Frontal cortex (tissue), 4 donors: ENCODE measurements around the gene BMI1. TPM values are rescaled to one million over a fixed set of nuclear protein-coding genes. Genes with fewer than 3 reads are reported as not detected.
A peak's percentile ranks its signal among the peaks of the same experiment; 100 is the strongest.
"Not testable (repeated sequence)": the region's sequence is repeated elsewhere in the genome, so short reads cannot be mapped to it uniquely, and the experiment has no call there.

ENCODE experiments used
- DNase-seq, 2 donors: peaks; one replicate each; pipeline ENCODE4 v3.0.0; 2012; ENCODE audit warnings: low spot score in 2 of 2
- FAIRE-seq: peaks from 2 replicates; lab custom pipeline; 2012; peaks lifted over from hg19 to GRCh38; lab: Jason Lieb, UNC
- total RNA-seq: library from RNA; depleted of rRNA; stranded (reverse); fragments of >200 nt; gene quantifications from one replicate; pipeline ENCODE4 v1.2.3, GENCODE V29; 2014
- donor health status: control.
- donor health status: control.
- donor health status: control.

The BMI1 gene
- total RNA-seq: 129 TPM

DNA sequence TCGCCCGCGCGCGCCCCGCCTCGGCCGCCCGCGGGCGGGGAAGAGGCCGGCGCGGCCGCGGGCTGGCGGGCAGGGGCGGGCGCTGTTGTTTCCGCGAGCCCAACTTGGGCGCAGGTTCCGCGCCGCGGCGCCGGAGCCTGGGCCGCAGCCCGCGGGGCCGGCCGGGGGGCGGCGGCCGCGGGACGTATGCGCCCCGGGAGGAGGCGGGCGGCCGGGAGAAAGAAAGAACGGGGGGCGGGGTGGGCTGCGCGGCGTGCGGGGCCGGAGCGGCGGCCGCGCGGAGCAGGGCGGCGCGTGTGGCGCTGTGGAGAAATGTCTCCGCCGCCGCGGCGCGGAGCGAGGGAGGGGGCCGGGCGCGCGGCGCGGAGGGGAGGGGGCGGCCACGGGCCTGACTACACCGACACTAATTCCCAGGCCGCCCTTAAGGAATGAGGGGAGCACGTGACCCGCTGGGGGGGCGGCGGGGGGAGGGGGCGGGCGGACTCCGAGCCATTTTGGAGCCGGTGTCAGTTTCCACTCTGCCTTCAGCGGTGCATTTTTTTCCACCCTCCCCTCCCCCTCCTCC, at the start of gene BMI1:
TSS of gene BMI1 (plus strand) at position 509 of the 565 bp plus-strand sequence. CDS start 5,351 bp downstream, outside the sequence.
- FAIRE-seq (no peak), DNase-seq (peak; percentile 89 to 94)

DNA sequence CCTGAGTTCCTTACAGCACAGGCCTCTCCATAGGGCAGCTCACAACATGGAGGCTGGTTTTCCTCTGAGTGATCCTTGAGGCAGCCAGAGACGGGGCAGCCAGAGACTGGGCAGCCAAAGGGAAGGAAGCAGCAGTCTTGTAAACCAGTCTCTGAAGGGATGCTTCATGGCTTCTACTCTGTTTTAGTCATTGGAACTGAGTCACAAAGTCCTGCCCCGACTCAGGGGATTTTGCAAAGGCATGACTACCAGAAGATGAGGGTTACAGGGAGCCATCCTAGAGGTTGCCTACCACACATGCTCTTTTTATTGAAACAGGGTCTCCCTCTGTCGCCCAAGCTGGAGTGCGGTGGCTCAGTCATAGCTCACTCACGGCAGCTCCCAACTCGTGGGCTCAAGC, 49.1 kb upstream of the BMI1 start:
- FAIRE-seq (no peak), DNase-seq (no peak)

DNA sequence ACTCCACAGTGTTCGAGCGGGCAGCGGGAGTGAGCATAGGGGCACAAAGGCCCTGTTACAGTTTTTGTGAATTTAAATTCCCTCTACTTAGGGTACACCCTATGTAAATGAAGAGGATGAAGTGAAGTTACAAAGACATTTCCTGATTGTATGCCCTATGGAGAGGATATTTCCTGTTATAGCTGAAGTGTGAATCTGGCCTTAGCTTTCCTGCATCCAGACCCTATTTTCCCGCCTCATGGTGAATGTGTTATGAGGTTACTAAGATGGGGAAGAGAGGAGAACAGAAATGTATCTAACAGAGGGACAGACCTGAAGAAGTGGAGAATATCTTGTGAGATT, 42.5 kb upstream of the BMI1 start:
- DNase-seq (no peak), FAIRE-seq (no peak)

DNA sequence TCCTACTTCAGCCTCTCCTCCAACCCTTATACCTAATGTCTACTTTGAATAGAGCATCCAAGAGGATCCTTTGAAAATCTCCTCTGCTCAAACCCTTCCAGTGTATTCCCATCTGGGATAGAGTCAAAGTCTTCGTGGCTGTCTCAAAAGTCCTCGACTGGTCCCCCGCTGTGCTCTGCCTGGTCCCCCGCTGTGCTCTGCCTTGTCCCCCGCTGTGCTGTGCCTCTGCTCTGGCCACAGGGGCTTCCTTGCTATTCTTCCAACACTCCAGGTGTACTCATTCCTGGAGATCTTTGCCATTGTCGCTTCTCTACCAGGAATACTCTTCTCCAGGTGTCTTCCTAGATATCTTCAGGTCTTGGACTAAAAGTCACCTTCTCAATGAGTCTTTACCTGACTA, 40.8 kb upstream of the BMI1 start:
- FAIRE-seq: no peak

DNA sequence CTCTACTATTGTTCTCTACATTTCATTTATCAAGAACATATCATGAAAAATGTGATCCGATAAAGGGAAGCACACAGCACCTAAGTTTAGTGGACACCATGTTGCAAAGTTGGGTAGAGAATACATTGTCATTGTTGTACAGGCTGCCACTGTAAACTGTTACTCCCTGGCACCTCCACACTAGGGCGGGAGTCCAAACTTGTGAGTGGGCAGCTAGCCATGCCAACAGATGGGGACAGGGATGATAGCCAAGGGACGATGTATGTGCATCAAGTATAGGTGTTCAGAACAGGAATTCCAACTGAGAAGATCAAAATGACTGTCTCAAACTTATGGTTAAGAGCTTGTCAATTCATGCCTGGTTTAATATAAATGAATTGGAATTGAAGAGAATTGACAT, 35.8 kb upstream of the BMI1 start:
- DNase-seq (no peak), FAIRE-seq (no peak)

More for the DNA sequence above, 40.8 kb upstream of the BMI1 start:
- no peak for DNase-seq

DNA sequence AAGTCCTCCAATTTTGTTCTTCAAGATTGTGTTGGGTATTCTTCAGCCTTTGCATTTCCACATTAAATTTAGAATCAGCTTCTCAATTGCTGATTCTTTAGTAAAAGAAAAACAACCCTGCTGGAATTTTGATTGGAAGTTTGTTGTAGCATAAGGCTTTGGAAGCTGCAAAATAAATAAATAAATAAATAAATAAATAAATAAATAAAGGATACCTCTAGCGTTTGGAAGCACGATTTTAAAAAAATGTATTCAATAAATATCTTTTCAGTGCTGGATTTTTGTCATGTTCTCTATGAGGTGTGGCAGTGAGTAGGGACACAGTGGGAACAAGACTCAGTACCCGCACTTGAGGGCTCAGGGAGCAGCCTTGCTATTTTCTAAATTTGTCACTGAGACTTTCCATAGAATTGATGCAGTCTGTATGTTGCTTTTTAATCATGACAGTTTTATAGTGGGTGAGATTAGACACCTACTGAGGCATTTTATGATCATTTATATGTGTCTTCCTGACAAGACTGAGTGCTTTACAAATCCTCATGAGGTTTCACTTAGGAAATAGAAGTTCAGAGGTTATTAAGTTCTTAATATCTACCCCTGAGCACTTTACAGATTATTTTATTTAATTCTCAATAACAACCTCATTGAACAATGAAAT, 27.0 kb upstream of the BMI1 start:
- no peak for FAIRE-seq

DNA sequence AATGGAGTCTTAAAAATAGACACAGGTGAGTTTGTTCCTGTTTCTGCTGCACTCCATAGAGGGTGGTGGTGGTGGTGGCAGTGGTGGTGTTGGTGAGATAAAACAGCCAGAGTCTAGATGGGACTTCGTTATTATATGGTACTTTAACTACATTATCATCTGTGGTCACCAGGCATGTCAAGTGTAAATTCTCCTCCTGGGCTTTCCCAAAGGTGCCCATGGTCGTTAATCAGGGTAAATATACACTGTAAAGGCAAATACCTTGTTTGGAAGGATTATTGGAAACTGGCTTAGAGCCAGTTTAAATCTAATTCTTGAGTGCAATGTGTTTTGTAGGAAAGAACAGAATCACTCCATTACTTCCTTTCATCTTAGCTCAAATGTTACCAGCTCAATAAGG, 26.2 kb upstream of the BMI1 start:
- FAIRE-seq: no peak

More for the DNA sequence above, 27.0 kb upstream of the BMI1 start:
- DNase-seq: no peak

DNA sequence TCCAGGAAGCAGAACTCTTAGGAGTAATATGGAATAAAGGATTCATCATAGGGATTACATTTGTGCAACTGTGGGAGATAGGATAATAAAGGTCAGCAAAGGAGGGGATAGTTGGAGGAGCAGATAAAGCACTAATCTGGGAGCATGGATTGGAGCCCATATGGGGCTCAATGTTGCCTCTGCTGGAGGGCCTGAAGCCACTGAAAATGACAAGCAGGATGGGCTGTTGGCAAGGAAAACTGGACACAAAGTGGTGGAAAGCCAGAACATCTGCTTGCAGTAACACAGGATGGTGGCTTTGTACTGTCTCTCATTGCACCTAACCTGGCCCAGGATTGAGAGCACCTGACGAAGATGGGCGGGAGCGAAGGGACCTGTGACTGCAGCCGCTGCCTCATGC, 19.7 kb upstream of the BMI1 start:
- FAIRE-seq (no peak), DNase-seq (no peak)

More for the DNA sequence above, 26.2 kb upstream of the BMI1 start:
- no peak for DNase-seq

DNA sequence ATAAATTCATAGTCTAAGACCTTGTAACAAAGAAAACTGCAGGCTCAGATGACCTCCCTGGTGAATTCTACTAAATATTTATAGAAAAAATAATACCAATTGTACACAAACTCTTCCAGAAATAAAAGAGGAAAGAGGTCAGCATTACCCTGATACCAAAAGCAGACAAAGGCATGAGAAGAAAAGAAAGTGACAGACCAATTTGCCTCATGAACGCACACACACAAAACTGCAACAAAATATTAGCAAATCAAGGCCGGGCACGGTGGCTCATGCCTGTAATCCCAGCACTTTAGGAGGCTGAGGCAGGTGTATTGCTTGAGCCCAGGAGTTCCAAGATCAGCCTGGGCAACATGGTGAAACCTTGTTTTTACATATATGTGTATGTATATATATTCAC, 17.4 kb upstream of the BMI1 start:
- FAIRE-seq (no peak), DNase-seq (no peak)

DNA sequence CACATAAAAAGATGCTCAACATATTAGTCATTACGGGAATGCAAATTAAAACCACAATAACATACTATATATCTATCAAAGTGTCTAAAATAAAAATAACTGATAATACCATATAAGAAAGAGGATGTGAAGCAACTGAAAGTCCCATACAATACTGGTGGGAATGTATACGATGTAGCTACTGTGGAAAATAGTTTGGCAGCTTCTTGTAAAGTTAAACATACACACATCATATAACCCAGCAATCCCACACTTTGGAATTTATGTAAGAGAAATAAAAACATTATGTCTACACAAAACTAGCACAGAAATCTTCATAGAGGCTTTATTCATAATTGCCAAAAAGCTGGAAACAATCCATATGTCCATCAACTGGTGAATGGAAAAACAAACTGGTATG, 15.2 kb upstream of the BMI1 start:
- no peak for FAIRE-seq
- DNase-seq: no peak

DNA sequence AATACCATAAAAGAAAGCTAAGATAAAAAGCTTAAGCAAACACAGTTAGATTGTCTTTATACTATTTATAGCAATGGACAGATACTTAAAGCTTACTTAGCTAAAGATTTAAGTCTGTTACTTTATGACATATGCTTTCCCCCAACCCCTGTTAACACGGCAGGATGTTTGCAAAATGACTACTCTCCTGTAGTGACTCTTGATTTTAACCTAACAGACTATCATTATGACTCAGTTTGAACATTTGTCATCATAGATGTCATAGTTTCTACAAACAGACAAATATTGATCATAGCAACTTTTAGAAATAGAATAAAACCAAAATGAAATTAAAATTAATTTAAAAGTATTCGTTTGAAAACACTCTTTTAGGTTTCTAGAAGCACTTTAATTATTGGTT, 12.5 kb upstream of the BMI1 start:
- no peak for FAIRE-seq
- no peak for DNase-seq

DNA sequence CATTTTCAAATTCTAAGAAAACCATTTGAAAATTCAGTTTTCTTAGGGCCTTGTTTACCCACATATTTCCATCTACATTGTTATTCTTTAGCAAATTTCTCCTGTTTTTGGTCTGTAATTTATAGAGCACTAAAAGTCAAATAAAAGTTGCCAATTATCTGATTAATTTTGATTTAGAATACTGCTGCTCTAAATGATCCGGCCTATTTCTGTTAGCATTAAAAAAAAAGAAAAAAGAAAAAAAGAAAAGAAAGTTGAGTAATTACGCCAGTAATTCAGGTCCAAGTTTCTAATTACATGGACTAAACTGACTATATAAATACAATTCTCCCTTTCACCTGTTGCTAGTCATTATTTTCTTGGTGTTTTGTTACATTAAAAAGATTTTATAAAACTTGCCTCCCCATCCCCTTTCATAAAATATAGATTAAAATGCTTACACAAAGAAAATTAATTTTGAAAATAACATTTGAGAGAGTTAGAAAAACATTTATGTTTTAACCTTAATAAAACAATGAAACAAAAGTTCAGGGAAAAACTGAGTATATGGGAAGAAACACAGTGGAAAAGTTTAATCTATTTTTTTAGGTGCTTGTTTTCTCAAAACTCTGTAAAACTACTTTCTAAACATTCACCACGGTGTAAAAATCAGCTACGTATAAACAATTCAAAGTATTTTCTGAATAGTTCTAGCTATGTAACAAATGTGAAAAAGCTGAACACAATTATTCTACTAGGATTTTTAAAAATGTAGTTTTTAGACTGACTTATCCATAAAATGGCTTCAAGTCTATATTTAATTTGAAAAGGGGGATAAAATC, 11.5 kb upstream of the BMI1 start:
- FAIRE-seq (peak; percentile 64), DNase-seq (no peak)

DNA sequence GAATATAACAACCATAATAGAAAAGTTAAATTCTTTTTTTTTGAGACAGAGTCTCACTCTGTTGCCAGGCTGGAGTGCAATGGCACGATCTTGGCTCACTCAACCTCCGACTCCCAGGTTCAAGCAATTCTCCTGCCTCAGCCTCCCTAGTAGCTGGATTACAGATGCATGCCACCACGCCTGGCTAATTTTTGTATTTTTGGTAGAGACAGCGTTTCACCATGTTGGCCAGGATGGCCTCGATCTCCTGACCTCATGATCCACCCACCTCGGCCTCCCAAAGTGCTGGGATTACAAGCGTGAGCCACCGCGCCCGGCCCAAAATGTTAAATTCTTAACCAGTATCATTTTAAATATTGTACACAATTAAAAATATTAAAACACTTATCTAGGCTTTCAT, 10.9 kb upstream of the BMI1 start:
- not testable (repeated sequence) for FAIRE-seq

DNA sequence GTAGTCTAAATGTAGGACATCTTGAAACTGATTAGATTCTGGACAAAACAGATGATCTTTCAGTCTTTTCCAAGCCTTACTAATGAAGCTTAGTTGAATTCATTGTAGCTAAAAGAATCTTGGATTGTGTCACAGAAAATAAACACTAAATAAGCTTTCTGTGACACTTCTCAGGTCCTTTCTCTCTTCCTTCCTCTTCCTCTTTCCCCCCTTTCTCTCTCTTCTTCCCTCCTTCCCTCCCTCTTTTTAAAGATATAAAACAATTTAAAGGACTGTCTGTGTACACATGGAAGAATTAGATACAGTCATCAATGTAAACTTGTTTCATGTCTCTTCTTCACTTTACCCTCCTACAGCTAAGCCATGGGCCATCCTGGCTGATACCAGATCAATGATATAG, 10.0 kb upstream of the BMI1 start:
- DNase-seq (no peak), FAIRE-seq (no peak)

More for the DNA sequence above, 10.9 kb upstream of the BMI1 start:
- not testable (repeated sequence) for DNase-seq

DNA sequence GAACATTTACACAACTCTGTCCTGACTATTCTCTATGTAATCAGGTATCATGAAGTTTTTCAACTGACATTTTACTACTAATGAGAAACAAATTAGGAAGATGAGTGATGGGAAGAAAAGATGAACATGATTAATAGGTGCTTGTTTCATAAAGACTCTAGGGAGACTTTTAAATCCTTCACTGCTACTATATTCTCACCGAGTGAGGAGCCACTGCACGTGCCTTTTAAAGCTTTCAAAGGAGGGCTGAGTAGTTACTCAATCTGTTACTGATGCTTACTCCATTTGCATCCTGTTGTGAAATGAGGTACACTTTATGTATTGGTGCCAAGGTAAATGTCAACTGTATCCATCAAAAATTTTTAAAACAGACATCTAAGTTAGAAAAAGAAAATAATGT, 6.0 kb upstream of the BMI1 start:
- no peak for DNase-seq
- no peak for FAIRE-seq

DNA sequence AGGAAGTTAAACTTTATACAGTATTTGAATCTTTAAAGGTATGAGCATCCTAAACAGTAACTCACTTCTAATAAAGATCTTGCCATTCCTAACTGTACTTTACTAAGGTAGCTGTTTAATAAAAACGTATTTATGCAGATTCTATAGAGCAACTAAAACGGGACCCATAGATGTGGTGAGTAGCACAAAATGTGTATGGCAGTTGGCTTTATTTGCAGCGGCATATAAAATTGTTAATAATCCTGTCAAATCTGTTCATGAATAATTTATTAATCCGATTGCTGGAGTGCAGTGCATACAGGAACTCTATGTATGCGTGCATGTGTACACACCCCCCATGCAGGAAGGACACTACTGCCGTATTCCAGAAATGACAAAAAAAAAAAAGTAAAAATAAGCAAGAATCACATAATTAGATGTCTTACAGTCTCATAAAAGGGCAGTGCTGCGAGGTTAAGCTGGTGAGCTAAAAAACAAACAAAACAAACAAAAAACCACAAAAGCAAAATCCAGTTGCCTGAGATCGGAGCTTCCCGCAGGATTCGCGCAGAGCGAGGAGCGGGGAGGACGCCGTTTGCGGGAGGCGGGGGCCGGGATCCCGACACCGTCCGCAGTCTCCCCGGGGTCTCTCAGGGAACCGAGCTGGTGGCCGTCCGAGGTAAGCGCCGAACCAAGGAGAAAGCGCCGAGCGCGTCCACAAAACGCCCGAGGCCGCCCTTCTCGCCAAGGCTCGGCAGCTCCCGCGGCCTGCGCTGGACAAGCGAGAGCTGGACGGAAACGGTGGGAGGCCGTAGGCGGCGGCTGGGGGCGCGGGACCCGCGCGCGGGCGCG, 5.2 kb upstream of the BMI1 start:
- FAIRE-seq (no peak), DNase-seq (peak in 1 of 2 donors; percentile 7)

DNA sequence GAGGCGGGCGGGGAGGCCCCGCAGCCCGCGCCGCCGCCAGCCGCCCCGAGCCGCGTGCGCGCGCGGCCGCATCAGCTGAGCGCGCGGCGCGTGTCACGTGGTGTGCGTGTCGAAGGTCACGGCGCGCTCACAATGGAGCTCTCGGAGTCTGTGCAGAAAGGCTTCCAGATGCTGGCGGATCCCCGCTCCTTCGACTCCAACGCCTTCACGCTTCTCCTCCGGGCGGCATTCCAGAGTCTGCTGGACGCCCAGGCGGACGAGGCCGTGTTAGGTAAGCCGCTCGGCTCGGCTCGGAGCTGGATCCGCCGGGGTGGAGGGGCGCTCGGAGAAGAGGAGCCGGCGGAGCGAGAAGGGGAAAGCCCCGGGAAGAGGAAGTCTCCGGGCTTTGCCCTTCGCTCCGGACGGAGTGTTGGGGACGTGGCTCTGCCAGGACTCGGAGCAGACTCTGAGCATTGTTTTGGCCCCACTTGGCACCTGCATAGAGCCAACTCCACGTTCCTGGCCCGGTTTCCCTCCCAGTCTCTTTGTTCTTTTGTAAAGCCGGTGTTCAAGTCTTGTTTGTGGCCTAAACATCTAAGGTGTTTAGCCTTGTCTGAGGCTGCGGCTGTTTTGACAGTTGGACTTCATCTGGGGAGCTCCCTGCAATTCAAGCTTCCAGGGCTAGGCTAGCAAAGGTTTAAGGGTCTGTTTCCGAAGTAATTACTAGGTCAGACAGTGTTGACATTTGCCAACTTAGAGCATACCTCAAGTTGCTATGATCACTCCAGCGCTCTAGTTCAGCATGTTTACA, 4.4 kb upstream of the BMI1 start, which contains the start of gene COMMD3:
TSS of gene COMMD3 (plus strand) at position 103 of the 790 bp plus-strand sequence. CDS start at position 133, 30 bp downstream.
- no peak for FAIRE-seq
- peak; percentile 85 to 88 for DNase-seq

DNA sequence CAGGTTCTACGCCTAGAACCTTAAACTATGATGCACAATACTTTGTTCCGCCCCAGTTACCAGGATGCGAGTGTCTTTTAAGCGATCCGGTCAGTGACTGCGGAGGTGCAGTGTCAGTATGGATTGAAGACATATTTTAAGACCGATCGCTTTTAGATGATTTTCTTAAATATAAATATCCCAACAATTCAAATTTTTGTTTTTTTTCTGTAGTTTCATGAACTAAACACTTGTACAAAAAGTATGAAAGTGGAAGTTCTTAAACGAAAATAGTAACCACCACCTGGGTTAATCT, 3.9 kb upstream of the BMI1 start:
- no peak for DNase-seq

DNA sequence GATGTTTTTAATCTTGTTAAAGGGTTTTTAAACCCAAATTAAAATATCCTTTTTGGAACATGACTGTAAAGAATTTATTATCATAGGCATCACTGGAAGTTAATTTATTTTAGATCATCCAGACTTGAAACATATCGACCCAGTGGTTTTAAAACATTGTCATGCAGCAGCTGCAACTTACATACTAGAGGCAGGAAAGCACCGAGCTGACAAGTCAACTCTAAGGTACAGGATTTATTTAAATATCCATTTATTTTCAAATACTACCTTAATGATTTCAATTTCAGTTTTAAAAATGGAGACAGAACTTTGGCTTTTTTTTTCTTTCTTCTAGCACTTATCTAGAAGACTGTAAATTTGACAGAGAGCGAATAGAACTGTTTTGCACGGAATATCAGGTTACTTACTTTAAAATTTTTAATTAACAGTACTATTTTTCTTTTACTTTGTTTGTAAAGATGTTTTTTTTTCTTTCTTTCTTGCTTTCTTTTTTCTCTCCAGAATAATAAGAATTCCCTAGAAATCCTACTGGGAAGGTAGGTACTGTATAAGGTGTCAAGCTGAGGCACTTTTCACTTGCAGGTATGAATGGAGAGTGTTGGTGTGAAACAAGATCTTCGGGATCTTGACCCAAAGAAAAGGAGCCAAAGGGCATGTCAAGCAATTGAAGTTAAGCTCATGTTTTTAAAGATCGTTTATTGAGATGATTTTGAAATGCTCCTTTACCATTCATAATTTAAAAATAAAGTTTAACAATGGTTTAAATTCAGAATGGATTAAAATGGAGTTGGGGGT, 2.9 kb upstream of the BMI1 start:
- no peak for DNase-seq
- no peak for FAIRE-seq

More for the DNA sequence above, 3.9 kb upstream of the BMI1 start:
- no peak for FAIRE-seq
